PC-9 (cell line): ENCODE results near the gene C10orf95. TPM values are rescaled to one million over a fixed set of nuclear protein-coding genes. Genes with fewer than 3 reads are reported as not detected.

Source experiments
- BruUV-seq: library from RNA; stranded (reverse); fragments of 400-500 nt; replicated peaks from 2 replicates; lab custom pipeline; 2021; lab: Mats Ljungman, UMichigan
- CTCF ChIA-PET: fragments of 300-600 bp; sonication (Branson Sonifier 250); formaldehyde crosslinking; loops from one replicate; lab custom pipeline; 2022; ENCODE audit warnings: antibody characterized with exemption; lab: Charles Lee
- POLR2A ChIA-PET: fragments of 300-600 bp; sonication (Branson Sonifier 250); formaldehyde crosslinking; loops from one replicate; lab custom pipeline; 2022; ENCODE audit warnings: antibody characterized with exemption; ENCODE audit not compliant: unreplicated experiment; lab: Charles Lee
- DNase-seq, 2 experiments: peaks; one replicate each; pipeline versions ENCODE4 v3.0.0 to v3.0.0-alpha.2; 2015 to 2022; ENCODE audit warnings: mixed read lengths in 1 of 2
- H2AFZ ChIP-seq: fragments of 200-600 bp; sonication (generic); 2 replicates; pipeline ENCODE4 v1.8.1; 2017; ENCODE audit warnings: antibody characterized with exemption
- H3F3A ChIP-seq: fragments of 200-600 bp; sonication (generic); 2 replicates; pipeline ENCODE4 v1.8.1; 2017; ENCODE audit warnings: antibody characterized with exemption, mild to moderate bottlenecking, low read depth; ENCODE audit not compliant: insufficient read depth
- H3K27ac ChIP-seq: fragments of 200-600 bp; sonication (generic); 2 replicates; pipeline ENCODE4 v1.6.1; 2016; ENCODE audit warnings: mixed run types
- H3K27me3 ChIP-seq: fragments of 200-600 bp; sonication (generic); 2 replicates; pipeline ENCODE4 v1.6.1; 2016; ENCODE audit warnings: low read depth, mixed run types; ENCODE audit not compliant: insufficient read depth
- H3K36me3 ChIP-seq: fragments of 200-600 bp; sonication (generic); 2 replicates; pipeline ENCODE4 v1.6.1; 2016; ENCODE audit warnings: low read depth, mixed run types
- H3K4me1 ChIP-seq: fragments of 200-600 bp; sonication (generic); replicated peaks from 2 replicates; pipeline ENCODE4 v1.6.1; 2016; ENCODE audit warnings: mixed run types; ENCODE audit not compliant: insufficient read depth
- H3K4me2 ChIP-seq: fragments of 200-600 bp; sonication (generic); 2 replicates; pipeline ENCODE4 v1.6.1; 2017; ENCODE audit warnings: mixed run types
- H3K4me3 ChIP-seq: fragments of 200-600 bp; sonication (generic); 2 replicates; pipeline ENCODE4 v1.6.1; 2016; ENCODE audit warnings: mixed run types
- H3K79me2 ChIP-seq: fragments of 200-600 bp; sonication (generic); 2 replicates; pipeline ENCODE4 v1.6.1; 2017; ENCODE audit warnings: low read depth, mixed run types
- H3K9me2 ChIP-seq: fragments of 200-600 bp; sonication (generic); 2 replicates; pipeline ENCODE4 v1.8.1; 2017; ENCODE audit warnings: mild to moderate bottlenecking; ENCODE audit not compliant: insufficient read depth
- H3K9me3 ChIP-seq: fragments of 200-600 bp; sonication (generic); 2 replicates; pipeline ENCODE4 v1.8.1; 2016; ENCODE audit warnings: low read depth; ENCODE audit not compliant: insufficient read depth
- H4K20me1 ChIP-seq: fragments of 200-600 bp; sonication (generic); 2 replicates; pipeline ENCODE4 v1.8.1; 2017; ENCODE audit not compliant: insufficient read depth
- EZH2 ChIP-seq: fragments of 200-600 bp; sonication (generic); IDR thresholded peaks from 2 replicates; pipeline ENCODE4 v1.8.0; 2017; ENCODE audit warnings: antibody characterized with exemption, low read depth
- intact Hi-C: fragments of 100-400 bp; cut with micrococcal nuclease; formaldehyde crosslinking; loops from one replicate; pipeline ENCODE4 v1.10.0; 2022; ENCODE audit not compliant: unreplicated experiment
- total RNA-seq: library from RNA; stranded (reverse); gene quantifications from 2 replicates; pipeline ENCODE4 v1.2.3, GENCODE V29; 2021
- TF ChIP-seq, protein P1 (sequence below): fragments of 200-600 bp; sonication (generic); conservative IDR thresholded peaks from 2 replicates; pipeline ENCODE4 v1.6.1; 2017; ENCODE audit warnings: mixed run types, antibody characterized with exemption, mild to moderate bottlenecking, moderate library complexity

Gene C10orf95
- total RNA-seq, 1 experiment from 2014 or later, result 1.0 TPM

DNA sequence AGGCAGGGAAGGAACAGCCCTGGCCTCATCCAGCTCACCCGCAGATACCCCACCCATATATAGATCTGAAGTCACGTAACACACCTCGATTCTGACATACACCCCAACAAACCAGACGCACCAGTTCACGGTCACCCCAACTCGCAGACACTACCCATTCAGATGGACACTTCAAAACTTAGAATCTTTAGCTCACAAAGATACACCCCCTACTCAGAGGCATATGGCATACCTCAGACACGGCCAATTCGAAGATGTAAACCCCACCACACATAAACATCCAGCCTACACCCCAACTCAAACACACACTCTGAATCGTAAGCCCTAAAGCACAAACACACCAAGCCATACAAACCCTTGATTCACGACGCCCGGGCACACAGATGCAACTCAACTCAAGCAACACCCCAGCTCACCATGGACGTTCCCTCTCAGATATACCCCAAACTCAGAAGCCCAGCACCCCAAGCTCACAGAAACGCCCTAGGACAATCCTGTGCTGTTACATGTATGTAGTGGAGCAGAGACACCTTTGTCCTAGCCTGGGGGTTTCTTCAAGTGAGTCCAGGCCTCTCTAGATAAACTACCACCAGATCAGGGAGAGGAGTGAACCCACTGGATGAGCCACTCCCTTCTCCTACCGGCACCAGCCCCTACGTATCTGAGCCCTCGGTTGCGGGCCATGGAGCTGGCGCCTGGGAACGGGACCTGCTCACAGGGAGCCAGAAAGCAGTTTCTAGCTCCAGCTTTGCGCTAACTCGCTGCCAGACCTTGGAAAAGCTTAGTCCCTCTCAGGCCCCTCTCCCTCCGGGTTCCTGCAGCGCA lies 41.5 kb downstream of the C10orf95 start:
- CTCF ChIA-PET, result no interaction called here
- no peaks in the 10 kb centered on the region for H3F3A ChIP-seq
- H3K9me2 ChIP-seq, result no peaks in the 10 kb centered on the region
- no peak for DNase-seq
- TF ChIP-seq, protein P1, sequence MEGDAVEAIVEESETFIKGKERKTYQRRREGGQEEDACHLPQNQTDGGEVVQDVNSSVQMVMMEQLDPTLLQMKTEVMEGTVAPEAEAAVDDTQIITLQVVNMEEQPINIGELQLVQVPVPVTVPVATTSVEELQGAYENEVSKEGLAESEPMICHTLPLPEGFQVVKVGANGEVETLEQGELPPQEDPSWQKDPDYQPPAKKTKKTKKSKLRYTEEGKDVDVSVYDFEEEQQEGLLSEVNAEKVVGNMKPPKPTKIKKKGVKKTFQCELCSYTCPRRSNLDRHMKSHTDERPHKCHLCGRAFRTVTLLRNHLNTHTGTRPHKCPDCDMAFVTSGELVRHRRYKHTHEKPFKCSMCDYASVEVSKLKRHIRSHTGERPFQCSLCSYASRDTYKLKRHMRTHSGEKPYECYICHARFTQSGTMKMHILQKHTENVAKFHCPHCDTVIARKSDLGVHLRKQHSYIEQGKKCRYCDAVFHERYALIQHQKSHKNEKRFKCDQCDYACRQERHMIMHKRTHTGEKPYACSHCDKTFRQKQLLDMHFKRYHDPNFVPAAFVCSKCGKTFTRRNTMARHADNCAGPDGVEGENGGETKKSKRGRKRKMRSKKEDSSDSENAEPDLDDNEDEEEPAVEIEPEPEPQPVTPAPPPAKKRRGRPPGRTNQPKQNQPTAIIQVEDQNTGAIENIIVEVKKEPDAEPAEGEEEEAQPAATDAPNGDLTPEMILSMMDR, result no peak
- no peak for TF ChIP-seq EZH2
- POLR2A ChIA-PET, result no interaction called here
- no peaks in the 10 kb centered on the region for H3K4me1 ChIP-seq
- H3K36me3 ChIP-seq, result no peaks in the 10 kb centered on the region
- no peaks in the 10 kb centered on the region for H3K9me3 ChIP-seq
- no peak overlapping the region for H3K27ac ChIP-seq
- intact Hi-C loops, result no loop called here
- peaks cover 40% of the 10 kb centered on the region for H3K27me3 ChIP-seq
- no peak overlapping the region for H3K4me3 ChIP-seq
- no peak overlapping the region for H3K4me2 ChIP-seq
- H4K20me1 ChIP-seq, result no peaks in the 10 kb centered on the region
- H3K79me2 ChIP-seq, result no peaks in the 10 kb centered on the region
- H2AFZ ChIP-seq, result no peak overlapping the region
- no TSS peak for BruUV-seq

DNA sequence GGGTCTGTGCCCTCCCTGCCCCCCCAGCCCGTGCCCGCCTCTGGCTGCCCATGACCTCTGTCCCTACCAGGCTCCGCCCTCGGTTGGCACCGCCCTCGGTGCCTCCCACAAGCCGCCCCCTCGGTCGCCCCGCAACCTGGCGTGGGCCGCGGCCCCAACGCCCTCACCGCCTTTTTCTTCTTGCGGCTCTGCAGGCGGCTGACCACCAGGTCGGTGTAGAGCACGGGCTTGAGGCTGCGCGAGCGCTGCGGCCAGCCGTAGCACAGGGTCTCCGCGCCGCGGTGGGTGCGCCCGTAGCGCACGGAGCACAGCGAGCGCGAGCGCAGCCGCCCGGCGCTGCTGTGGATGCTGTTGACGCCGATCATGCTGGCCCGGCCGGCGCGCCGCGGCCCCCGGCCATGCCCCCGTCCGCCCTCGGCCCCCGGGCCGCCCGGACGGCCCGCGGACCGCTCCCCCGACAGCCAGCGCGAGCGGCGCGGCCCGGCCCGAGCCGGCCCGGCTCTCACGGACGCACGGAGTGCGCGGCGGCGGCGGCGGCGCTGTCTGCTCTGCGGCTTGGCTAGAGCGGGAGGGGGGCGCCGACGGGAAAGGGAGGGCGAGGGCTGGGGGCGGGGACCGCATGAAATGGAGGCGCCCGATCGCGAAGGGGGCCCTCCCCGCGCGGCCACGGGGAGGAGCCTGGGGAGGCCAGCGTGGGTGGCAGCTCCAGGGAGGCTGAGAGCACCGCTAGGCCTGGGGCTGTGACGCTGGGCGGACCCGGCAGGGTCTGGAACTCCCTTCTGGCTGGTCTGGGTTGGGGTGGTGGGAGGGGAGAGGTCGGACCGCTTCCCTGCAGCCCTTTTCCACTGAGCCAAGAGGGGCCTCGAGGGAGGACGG lies 42.4 kb downstream of the C10orf95 start:
- BruUV-seq, result no TSS peak
- ChIA-PET POLR2A (no interaction called here), CTCF (no interaction called here)
- DNase-seq, result no peak
- H3K36me3 ChIP-seq, result no peaks in the 10 kb centered on the region
- TF ChIP-seq, protein P1, result no peak
- H4K20me1 ChIP-seq, result no peaks in the 10 kb centered on the region
- no peak overlapping the region for H3K4me2 ChIP-seq
- H3F3A ChIP-seq, result no peaks in the 10 kb centered on the region
- H3K4me1 ChIP-seq, result no peaks in the 10 kb centered on the region
- no peaks in the 10 kb centered on the region for H3K79me2 ChIP-seq
- no peaks in the 10 kb centered on the region for H3K9me2 ChIP-seq
- H3K4me3 ChIP-seq, result no peak overlapping the region
- intact Hi-C loops, result no loop called here
- H2AFZ ChIP-seq, result no peak overlapping the region
- H3K9me3 ChIP-seq, result no peaks in the 10 kb centered on the region
- H3K27ac ChIP-seq, result no peak overlapping the region
- peaks cover 37% of the 10 kb centered on the region for H3K27me3 ChIP-seq

DNA sequence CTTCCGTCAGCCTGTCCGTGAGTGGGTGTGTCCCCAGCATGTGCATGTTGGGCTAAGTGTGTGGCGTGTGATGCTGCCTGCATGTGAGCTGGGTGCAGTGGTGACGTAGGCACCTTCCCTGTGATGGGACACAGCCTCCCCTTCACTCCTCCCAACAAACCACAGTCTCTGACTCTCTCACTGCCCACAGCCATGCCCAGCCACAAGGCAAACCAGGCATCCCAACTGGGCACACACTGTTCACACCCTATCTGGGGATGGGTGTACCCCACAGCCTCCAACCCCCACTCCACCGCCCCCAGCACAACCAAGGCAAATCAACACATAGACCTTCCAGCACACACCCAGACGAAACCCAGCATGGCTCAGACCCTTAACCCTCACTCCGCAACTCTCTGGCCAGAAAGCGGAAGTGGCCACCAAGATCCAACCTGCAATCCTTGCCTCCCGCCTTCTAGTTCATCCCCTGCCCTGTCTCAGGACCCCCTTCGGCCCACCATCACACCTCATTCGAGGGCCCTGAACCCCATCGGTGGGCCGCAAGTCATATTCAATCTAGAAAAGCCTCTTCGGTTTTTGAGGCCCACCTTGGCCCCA lies 43.1 kb downstream of the C10orf95 start:
- Histone ChIP-seq H3K4me3 (no peak overlapping the region), H3F3A (no peaks in the 10 kb centered on the region), H3K4me1 (no peaks in the 10 kb centered on the region), H3K4me2 (no peak overlapping the region), H3K79me2 (no peaks in the 10 kb centered on the region), H3K9me3 (no peaks in the 10 kb centered on the region), H3K27ac (no peak overlapping the region), H3K9me2 (no peaks in the 10 kb centered on the region), H2AFZ (no peak overlapping the region), H4K20me1 (no peaks in the 10 kb centered on the region), H3K27me3 (peaks cover 31% of the 10 kb centered on the region), H3K36me3 (no peaks in the 10 kb centered on the region)
- ChIA-PET CTCF (no interaction called here), POLR2A (no interaction called here)
- intact Hi-C loops, result no loop called here
- BruUV-seq, result no TSS peak
- TF ChIP-seq EZH2, result no peak
- TF ChIP-seq, protein P1, result no peak
- DNase-seq, result no peak
